NCI-H1694 (cell line): Measurements from ENCODE around the gene ASRGL1.
"Not testable (repeated sequence)": the region's sequence is repeated elsewhere in the genome, so short reads cannot be mapped to it uniquely, and the experiment has no call there.

Source experiments
- DNase-seq: peaks from one replicate; lab custom pipeline; 2025; lab: John Stamatoyannopoulos, UW

ASRGL1 gene

GRCh38 chr11:62352355-62353336, 15.4 kb downstream of the ASRGL1 start:
- DNase-seq: no peak

DNA sequence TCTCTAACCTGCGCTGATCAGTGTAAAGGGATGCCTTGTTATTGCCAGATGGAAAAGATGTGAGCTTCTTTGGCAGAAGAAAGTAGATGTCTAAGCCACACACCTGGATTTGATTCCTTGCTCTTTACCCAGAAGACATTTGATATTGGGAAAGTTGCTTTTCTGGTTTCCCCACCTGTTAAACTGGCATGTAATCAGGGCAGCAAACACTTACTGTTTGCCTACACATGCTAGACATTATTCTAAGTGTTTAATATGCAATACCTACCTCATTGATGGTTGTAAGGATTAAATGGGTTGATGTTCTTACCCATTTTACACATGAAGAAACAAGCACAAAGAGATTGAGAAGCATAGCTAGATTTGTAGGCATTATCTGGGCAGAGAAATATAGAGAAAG, 16.6 kb downstream of the ASRGL1 start:
- no peak for DNase-seq

DNA sequence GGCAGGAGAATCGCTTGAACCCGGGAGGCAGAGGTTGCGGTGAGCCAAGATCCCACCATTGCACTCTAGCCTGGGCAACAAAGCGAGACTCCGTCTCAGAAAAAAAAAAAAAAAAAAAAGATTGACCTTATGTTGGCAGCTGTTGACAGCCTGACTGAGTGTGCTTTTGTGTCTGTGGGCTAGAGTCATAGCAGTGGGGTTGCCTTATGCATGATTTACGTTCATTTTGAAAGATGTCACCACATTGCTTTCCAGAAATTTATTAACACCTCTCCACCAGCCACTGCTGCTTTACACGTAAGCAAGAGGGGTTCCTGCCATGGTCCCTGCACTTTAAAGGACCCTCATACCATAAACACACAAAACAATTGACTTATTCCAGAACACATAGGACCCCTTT, 21.0 kb downstream of the ASRGL1 start:
- DNase-seq: no peak

DNA sequence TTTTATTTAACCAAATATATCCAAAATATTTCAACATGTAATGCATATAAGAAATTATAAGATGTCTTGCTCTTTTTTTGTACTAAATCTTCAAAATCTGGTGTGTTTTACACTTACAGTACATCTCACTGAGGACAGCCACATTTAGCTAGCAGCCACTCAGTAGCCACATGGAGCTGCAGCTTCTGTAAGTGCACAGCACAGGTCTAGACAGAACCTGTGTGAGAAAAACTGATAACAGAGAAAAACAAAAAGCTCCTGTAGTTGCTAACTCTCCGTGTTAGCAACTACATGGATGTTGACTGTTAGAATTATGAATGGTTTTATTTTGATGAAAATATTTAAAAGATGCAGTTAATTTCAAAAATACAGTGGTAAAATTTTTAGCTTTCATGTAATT, 22.2 kb downstream of the ASRGL1 start:
- DNase-seq: no peak

DNA sequence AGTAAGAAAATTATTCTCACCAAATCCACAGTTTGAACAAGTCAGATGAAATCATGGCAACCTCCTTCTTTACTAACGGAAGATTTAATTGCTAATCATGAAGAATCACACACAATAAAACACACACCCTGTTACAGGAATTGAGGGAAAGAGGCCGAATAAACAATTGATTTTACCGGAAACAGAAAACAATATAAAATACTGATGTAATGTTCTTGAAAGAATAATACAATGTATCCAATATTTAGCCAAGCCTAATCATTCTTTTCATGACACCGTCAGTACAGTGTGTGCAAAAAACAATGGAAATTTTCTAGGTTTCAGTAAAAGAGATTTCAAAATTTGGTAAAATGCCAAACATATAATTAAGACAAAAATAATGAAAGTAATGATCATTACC, 23.4 kb downstream of the ASRGL1 start:
- DNase-seq: no peak

DNA sequence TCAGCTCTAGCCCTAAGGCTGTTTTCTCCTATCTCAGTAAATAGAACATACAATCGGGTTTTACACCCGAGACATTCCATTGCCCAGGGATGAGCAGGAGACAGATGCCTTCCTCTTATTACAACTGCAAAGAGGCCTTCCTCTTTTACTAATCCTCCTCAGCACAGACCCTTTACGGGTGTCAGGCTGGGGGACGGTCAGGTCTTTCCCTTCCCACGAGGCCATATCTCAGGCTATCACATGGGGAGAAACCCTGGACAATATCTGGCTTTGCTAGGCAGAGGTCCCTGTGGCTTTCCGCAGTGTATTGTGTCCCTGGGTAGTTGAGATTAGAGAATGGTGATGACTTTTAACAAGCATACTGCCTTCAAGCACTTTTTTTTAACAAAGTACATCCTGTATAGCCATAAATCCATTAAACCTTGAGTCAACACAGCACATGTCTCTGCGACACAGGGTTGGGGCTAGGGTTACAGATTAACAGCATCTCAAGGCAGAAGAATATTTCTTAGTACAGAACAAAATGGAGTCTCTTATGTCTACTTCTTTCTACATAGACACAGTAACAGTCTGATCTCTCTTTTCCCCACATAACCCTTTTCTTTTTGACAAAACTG, 31.7 kb downstream of the ASRGL1 start:
- DNase-seq: not testable (repeated sequence)

- DNase-seq: no peak
Observed at GRCh38 chr11:62370743-62371440, 33.6 kb downstream of the ASRGL1 start.

GRCh38 chr11:62372871-62373270, 35.6 kb downstream of the ASRGL1 start:
- no peak for DNase-seq

DNA sequence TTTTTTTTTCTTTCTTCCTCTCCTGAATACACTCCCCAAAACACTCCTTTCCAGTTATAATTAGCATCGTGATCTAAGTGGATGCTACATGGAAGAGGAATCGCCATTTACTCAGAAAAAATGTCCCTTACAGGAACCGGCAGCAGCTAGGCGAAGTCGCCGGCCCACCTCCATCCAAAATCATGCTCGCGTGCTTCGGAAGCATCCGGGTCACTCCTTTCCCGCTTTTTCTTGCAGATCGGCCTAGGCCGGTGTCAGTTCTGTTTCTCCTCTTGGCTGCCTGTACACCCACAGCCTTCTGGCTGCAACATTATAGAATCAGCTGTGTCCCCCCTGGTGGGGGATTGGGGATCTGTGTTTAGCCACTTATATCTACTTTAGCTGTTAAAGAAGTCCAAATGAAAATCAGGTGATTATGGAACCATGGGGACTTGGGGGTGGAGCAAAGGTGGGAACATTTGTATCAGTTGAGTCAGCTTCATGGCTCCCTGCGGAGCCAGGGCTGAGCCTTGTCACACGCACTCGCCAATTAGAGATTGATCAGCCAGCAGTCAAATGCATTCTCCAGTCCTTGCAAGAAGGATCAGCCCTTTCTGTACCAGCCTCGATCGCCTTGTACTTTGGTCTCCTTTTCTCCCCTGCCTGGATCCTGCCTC, 36.3 kb downstream of the ASRGL1 start:
- DNase-seq: no peak

DNA sequence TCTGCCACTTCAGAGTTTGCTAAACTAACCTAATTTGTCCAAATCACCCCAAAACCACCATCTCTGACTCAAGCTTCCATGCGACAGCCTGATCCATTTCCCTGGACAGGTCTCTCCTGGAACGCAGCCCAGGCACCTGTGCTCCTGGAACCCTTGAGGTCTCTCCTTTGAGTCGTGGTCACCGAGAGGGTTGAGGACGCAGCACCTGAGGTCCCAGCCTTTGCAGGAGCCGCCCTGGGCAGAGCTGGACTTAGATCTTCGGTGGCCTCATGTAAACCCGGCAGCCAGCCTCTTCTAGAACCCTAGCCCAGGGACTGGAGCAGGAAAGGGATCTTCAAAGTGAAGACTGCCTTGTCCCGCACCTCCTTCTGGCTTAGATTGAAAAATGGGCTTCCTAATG, 37.6 kb downstream of the ASRGL1 start:
- no peak for DNase-seq

- peak; percentile 36 for DNase-seq
Observed at GRCh38 chr11:62378459-62379063, 41.3 kb downstream of the ASRGL1 start.

GRCh38 chr11:62379586-62379985, 42.3 kb downstream of the ASRGL1 start:
- DNase-seq: not testable (repeated sequence)

DNA sequence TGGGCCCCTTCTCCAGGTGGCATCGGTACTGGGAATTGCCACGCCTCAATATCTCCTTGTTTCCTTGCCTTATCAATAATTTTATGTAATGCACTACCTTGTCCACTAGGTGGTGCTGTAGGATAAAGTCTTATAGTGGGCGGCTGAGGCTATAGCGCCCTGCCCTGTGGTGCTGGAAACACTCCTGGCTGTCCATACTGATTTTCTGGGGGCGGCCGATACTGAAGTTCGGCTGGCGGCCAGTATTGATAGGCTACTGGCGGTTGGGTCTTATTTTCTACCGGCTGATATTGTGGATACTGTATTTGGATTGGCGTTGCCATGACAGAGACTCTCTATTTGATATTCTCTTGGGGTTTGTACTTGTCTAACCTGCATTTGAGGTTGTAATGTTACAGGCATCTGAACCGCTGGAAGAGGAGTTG, 43.6 kb downstream of the ASRGL1 start:
- peak; percentile 52 for DNase-seq

GRCh38 chr11:62383822-62384221, 46.6 kb downstream of the ASRGL1 start:
- no peak for DNase-seq

DNA sequence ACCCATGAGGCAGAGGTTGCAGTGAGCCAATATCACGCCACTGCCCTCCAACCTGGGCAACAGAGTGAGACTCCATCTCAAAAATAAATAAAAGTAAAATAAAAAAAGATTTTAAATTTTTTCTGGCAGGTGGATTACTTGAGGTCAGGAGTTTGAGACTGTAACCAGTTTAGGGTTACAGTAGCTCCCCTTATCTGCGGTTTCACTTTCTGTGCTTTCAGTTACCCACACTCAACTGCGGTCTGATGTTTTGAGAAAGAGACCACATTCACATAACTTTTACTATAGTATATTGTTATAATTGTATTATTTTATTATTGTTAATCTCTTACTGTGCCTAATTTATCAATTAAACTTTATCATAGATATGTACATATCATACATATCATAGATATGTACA, 48.8 kb downstream of the ASRGL1 start:
- not testable (repeated sequence) for DNase-seq

- DNase-seq: no peak
Observed at GRCh38 chr11:62387381-62387780, 50.1 kb downstream of the ASRGL1 start.

- no peak for DNase-seq
Observed at GRCh38 chr11:62388999-62389398, 51.8 kb downstream of the ASRGL1 start.

- DNase-seq: no peak
Observed at GRCh38 chr11:62390237-62390636, 53.0 kb downstream of the ASRGL1 start.

DNA sequence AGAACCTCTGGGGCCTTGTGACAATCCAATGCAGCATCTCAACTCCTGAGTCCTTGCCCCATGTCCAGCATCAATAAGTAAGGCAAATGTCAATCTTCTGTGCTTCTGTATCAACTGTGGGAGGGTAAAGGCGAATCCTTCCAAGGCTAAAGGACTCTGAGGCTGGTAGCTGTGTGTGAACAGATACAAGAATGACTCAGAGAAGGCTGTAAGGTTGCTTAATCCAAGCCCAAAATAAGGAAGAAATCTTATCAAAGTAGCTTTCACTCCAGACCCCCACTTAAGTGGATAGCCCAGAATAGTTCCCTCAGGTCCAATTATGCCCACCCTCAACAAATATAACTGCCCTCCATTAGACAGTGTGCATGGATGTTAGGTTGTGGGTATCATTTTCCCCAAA, 53.5 kb downstream of the ASRGL1 start:
- DNase-seq: no peak

- DNase-seq: no peak
Observed at GRCh38 chr11:62391642-62392425, 54.6 kb downstream of the ASRGL1 start.

- no peak for DNase-seq
Observed at GRCh38 chr11:62392506-62392905, 55.3 kb downstream of the ASRGL1 start.
